DMS114 treated with DMSO at 0.1 percent for 48 hours (cell line): ENCODE measurements around the gene MLLT6.

Experiments used
- DNase-seq: peaks from one replicate; lab custom pipeline; 2025; ENCODE audit not compliant: unreplicated experiment; lab: John Stamatoyannopoulos, UW

MLLT6 gene

DNA sequence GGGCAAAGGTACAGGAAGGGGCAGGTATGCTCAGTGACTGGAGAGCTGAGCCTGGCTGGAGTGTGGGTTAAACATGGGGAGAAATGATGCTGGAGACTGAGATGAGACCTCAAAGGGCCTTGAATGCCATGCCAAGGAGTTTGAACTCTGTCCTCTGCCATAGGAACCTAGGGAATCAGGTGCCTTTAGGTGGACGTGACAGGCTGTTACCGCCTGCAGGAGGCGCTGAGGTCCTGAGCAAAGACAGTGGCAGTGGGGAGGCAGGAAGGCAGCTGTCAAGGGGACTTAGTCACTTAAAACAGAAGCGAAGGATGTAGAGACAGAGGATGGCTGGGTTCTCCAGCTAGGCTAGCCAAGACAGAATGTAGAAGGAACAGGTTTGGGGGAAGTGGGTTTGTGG, 56.5 kb downstream of the MLLT6 start:
- DNase-seq: no peak

DNA sequence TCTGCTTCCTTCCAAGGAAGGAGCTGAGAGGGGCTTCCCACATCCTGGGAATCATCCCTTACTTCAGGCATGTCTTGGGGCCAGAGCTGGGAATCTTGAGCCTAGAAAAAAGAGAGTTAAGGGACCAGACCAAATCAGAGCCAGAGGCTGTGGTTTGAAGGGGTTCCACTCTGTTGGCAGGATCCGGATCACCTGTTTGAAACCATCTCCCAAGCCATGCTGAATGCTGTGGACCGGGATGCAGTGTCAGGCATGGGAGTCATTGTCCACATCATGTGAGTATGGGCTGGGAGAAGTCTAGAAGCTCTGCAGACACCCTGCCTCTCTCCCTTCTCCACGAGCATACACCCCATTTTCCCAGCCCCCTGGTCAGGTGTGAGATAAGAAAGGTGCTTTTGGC, 57.2 kb downstream of the MLLT6 start:
- DNase-seq: no peak

DNA sequence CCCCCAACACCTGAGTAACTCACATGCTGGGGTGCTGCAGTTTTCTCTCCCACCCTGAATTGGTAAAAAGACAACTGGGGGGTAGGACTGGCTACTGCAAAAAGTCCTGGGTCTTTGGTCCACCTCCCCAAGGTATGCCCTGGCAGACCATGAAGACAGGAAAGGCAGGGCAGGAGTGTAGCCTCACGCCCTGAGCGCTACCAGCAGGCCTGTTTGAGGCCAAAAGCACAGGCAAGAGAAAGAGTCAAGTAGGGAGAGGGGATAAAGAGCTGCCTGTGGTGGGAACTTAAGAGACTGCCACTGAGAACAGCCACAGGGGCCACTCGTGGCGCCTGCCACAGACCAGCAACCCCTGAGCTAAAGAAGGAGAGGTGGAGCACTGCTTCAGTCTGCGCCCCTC, 61.3 kb downstream of the MLLT6 start:
- no peak for DNase-seq

DNA sequence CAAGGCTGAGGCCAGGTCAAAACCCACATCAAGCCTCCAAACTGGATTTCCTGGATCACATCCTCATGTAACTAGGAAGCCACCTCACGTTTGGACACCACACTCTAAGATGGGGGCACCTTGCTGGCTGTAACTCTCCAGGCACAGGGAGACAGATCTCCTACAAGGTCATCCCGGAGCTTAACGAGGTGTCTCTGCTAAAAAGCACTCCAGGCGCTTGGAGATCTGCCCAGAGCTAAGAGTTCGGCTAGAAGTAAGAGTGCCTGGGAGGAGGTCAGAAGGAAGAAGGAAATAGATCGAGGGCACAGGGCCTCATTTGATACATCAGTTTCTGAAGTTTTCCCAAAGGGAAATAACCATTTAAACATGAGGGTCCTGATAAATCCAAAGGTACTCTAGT, 63.3 kb downstream of the MLLT6 start:
- DNase-seq: no peak

DNA sequence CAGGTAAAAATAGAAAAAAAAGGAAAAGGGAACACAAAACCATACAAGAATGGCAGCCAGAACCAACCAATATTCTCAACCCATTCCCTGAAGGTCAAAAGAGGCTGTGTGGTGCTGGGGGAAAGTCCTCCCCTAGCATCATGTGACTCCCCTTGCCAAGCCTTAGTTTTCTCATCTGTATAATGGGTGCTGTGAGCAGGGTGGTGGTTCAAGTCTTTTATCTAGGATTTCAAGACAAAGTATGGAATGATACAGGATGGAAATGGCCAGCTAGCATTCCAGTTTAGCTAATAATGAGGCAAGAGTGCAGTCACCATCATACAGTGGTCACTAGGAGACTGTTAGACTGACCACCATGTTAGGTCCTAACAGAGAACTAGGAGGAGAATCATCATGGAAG, 68.2 kb downstream of the MLLT6 start:
- no peak for DNase-seq

DNA sequence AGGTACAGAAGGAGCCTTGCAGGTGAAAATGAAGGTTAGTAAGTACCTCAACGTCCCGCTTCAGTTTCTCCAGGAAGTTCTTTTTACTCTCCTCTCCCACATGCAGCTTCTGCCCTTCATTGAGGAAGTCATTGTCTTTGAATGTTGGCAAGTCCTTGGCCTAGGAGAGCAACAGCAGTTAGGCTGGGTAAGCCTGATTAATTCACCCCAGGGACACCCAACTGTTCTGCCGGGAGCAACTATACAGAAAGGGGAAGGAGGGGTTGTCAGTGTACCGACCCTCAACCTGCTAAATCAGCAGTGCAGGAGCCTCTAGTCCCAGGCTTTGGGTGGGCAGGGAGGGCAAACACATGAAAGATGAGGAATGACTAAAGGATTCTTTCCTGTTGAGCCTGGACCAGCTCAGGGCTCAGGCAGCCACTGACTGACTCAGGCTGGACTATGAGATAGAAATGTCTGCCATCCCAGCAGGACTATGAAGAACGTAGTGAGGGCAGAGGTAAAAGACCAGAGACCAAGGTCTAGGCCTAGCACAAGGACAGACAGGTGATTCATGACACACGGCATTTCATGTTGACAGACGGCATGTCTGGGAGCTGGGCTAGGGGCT, 72.7 kb downstream of the MLLT6 start:
- no peak for DNase-seq
